Prostate gland (tissue), 2 donors: Measurements from ENCODE around the gene HMGB2.

ENCODE experiments used
- CTCF ChIP-seq, 4 experiments: fragments of 200-600 bp in 2 of 4; fragments of 450-650 bp in 2 of 4; sonication (generic) in 2 of 4; IDR thresholded peaks; 1 replicate in 3 of 4; 2 replicates in 1 of 4; pipeline ENCODE4 v1.5.1; 2016 to 2019; ENCODE audit warnings: antibody characterized with exemption in 4 of 4, mild to moderate bottlenecking in 2 of 4, moderate library complexity in 2 of 4
- POLR2A ChIP-seq: fragments of 450-650 bp; IDR thresholded peaks from one replicate; pipeline ENCODE4 v1.6.1; 2016; ENCODE audit warnings: antibody characterized with exemption, mild to moderate bottlenecking
- POLR2AphosphoS5 ChIP-seq: sonication (generic); formaldehyde crosslinking; IDR thresholded peaks from one replicate; pipeline ENCODE4 v1.6.1; 2017; ENCODE audit warnings: antibody characterized with exemption

DNA sequence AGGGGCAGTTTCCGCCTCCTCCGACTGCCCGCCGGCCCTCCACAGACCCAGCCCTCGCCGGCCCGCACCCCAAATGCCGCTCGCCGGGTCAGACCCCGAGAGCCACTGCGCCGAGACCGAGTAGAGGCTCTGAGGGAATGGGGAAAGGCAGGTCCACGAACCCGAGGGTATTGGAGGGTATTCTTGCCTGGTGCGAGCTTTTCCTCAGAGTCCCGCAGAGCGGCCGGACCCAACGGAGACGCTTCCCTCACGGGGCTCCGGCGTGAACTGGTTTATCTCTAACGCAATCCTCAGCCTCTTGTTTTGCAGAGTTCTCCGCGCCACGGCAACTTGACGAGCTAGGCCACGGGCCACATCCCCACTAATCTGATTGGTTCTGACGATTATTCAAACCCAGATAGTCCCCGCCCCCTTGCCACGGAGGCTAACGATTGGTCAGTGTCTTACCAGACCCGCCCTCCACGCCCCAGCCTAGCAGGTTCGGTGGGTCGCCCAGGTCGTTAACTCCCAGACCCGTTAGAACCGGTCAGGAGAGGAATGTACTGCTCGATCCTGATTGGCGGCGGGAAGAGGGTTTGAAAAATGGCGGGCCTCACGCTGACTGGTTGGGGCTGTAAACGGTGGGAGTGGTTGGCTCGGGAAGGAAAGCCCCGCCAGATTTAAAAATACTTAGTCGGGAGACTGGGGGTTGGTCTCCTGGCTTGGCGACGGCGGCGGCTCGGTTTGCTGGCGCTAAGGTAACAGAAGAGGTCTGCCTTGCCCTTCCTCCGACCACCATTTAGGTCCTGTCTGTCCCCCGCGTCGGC, at the start of gene HMGB2:
- no peak for TF ChIP-seq CTCF (IDR thresholded peaks at IDR 0.05)
- peak; percentile 99 for TF ChIP-seq POLR2A
- peak; percentile 99 for TF ChIP-seq POLR2AphosphoS5
